ENCODE data around the gene CDH4. TPM values are rescaled to one million over a fixed set of nuclear protein-coding genes. Genes with fewer than 3 reads are reported as not detected.

The CDH4 gene
- total RNA-seq, 1 experiment from 2014 or later = not detected

DNA sequence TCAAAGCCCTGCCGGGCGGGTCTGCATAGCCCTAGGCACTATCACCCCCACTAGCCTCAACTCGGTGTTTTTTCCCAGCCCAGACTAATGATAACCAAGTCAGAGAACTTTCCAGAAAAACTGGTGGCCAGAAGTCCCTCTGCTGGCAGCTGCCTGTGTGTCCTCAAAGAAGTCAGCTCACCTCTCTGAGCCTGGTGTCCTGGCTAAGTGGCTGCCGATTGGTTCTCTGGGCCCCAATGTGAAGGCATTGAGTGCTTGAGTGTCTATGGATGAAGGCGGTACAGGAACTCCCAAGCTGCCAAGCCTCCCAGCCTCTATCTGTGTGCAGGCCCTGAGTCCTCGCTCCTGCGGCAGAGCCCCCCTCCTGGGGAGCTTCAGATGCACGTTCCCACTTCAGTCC lies 458.0 kb downstream of the CDH4 start:
- H3K27ac ChIP-seq = no peak overlapping the region
- TF ChIP-seq, protein P1, sequence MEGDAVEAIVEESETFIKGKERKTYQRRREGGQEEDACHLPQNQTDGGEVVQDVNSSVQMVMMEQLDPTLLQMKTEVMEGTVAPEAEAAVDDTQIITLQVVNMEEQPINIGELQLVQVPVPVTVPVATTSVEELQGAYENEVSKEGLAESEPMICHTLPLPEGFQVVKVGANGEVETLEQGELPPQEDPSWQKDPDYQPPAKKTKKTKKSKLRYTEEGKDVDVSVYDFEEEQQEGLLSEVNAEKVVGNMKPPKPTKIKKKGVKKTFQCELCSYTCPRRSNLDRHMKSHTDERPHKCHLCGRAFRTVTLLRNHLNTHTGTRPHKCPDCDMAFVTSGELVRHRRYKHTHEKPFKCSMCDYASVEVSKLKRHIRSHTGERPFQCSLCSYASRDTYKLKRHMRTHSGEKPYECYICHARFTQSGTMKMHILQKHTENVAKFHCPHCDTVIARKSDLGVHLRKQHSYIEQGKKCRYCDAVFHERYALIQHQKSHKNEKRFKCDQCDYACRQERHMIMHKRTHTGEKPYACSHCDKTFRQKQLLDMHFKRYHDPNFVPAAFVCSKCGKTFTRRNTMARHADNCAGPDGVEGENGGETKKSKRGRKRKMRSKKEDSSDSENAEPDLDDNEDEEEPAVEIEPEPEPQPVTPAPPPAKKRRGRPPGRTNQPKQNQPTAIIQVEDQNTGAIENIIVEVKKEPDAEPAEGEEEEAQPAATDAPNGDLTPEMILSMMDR (conservative IDR thresholded peaks at IDR 0.05) = no peak
- TF ChIP-seq EZH2 (IDR thresholded peaks at IDR 0.05; ENCODE audit: low read depth) = no peak
- H3K36me3 ChIP-seq (ENCODE audit: low read depth) = no peaks in the 10 kb centered on the region
- no peaks in the 10 kb centered on the region for H3K4me1 ChIP-seq (replicated peaks; ENCODE audit: insufficient read depth)
- ChIA-PET POLR2A (ENCODE audit: unreplicated experiment) (no interaction called here), CTCF (no interaction called here)
- H3K4me2 ChIP-seq = no peak overlapping the region
- no TSS peak for BruUV-seq (replicated peaks)
- no peak overlapping the region for H2AFZ ChIP-seq
- H3F3A ChIP-seq (ENCODE audit: insufficient read depth, low read depth) = no peaks in the 10 kb centered on the region
- no peaks in the 10 kb centered on the region for H3K9me3 ChIP-seq (ENCODE audit: insufficient read depth, low read depth)
- H4K20me1 ChIP-seq (ENCODE audit: insufficient read depth) = no peaks in the 10 kb centered on the region
- intact Hi-C loops (cut with micrococcal nuclease; ENCODE audit: unreplicated experiment) = no loop called here
- peaks cover 98% of the 10 kb centered on the region for H3K27me3 ChIP-seq (ENCODE audit: insufficient read depth, low read depth)
- H3K9me2 ChIP-seq (ENCODE audit: insufficient read depth) = no peaks in the 10 kb centered on the region
- H3K79me2 ChIP-seq (ENCODE audit: low read depth) = no peaks in the 10 kb centered on the region
- DNase-seq = no peak
- no peak overlapping the region for H3K4me3 ChIP-seq

DNA sequence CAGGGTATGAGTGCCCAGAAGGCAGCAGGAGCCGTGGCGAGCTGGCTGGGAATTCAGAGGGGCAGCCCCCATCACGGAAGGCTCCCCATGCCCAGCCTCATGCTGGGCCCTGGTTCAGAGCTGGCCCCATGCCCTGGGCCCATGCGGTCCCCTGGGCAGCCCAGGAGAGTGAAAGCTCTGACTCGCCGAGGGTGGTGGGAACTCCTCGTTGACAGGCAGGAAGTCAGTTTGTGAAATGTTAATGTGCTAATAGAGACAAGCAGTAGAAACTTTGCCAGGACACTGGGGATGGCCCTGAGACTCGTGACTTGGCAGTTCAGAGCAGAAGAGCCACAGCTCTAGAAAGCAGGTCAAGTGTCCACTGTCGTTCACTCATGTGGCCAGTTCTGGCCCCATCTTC lies 460.6 kb downstream of the CDH4 start:
- no peak overlapping the region for H2AFZ ChIP-seq
- H4K20me1 ChIP-seq (ENCODE audit: insufficient read depth) = no peaks in the 10 kb centered on the region
- H3K9me2 ChIP-seq (ENCODE audit: insufficient read depth) = no peaks in the 10 kb centered on the region
- no peak overlapping the region for H3K4me2 ChIP-seq
- no peak overlapping the region for H3K4me3 ChIP-seq
- no peaks in the 10 kb centered on the region for H3K9me3 ChIP-seq (ENCODE audit: insufficient read depth, low read depth)
- TF ChIP-seq EZH2 (IDR thresholded peaks at IDR 0.05; ENCODE audit: low read depth) = no peak
- CTCF ChIA-PET = no interaction called here
- POLR2A ChIA-PET (ENCODE audit: unreplicated experiment) = no interaction called here
- H3K27me3 ChIP-seq (ENCODE audit: insufficient read depth, low read depth) = peaks cover 98% of the 10 kb centered on the region
- no peak overlapping the region for H3K27ac ChIP-seq
- no peaks in the 10 kb centered on the region for H3K36me3 ChIP-seq (ENCODE audit: low read depth)
- no peaks in the 10 kb centered on the region for H3K79me2 ChIP-seq (ENCODE audit: low read depth)
- H3K4me1 ChIP-seq (replicated peaks; ENCODE audit: insufficient read depth) = no peaks in the 10 kb centered on the region
- BruUV-seq (replicated peaks) = no TSS peak
- intact Hi-C loops (cut with micrococcal nuclease; ENCODE audit: unreplicated experiment) = no loop called here
- no peak for DNase-seq
- H3F3A ChIP-seq (ENCODE audit: insufficient read depth, low read depth) = no peaks in the 10 kb centered on the region

DNA sequence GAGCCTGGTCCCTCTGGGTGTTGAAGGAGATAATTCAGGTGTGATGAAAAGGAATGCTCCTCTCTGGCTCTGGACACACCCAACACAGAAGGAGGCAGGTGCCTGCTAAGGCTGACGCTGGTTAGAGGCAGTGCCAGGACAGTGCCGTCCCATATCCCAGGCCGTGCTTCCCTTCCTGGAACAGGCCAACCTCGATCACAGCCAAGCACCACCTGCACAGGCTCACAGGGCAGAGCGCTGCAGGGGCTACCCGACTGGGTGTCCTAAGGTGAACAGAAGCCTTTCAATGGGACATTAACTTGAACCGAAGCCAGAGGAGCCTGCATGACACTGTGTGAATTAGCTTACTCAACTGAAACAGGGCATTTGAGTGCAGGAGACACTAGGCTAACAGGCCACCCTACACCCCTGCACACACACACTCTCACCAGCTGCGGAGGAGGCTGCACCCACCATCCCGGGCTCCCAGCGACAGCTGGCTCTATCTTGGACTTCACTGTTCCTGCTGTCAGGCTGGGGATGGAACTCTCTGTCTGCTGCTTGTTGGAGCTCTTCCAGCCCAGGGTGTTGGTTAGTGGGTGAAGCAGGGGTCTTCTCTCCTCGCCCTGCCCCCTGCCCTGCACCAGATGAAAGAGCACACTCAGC lies 466.4 kb downstream of the CDH4 start:
- TF ChIP-seq, protein P1 (conservative IDR thresholded peaks at IDR 0.05) = no peak
- no peak for TF ChIP-seq EZH2 (IDR thresholded peaks at IDR 0.05; ENCODE audit: low read depth)
- H3K4me3 ChIP-seq = no peak overlapping the region
- H3K9me2 ChIP-seq (ENCODE audit: insufficient read depth) = no peaks in the 10 kb centered on the region
- BruUV-seq (replicated peaks) = no TSS peak
- H2AFZ ChIP-seq = no peak overlapping the region
- no peaks in the 10 kb centered on the region for H3K9me3 ChIP-seq (ENCODE audit: insufficient read depth, low read depth)
- H3K4me2 ChIP-seq = no peak overlapping the region
- H3K27me3 ChIP-seq (ENCODE audit: insufficient read depth, low read depth) = peaks cover 96% of the 10 kb centered on the region
- H3K27ac ChIP-seq = no peak overlapping the region
- intact Hi-C loops (cut with micrococcal nuclease; ENCODE audit: unreplicated experiment) = no loop called here
- no peak for DNase-seq
- ChIA-PET CTCF (no interaction called here), POLR2A (ENCODE audit: unreplicated experiment) (no interaction called here)
- no peaks in the 10 kb centered on the region for H3K36me3 ChIP-seq (ENCODE audit: low read depth)
- H3K79me2 ChIP-seq (ENCODE audit: low read depth) = no peaks in the 10 kb centered on the region
- no peaks in the 10 kb centered on the region for H3F3A ChIP-seq (ENCODE audit: insufficient read depth, low read depth)
- no peaks in the 10 kb centered on the region for H3K4me1 ChIP-seq (replicated peaks; ENCODE audit: insufficient read depth)
- H4K20me1 ChIP-seq (ENCODE audit: insufficient read depth) = no peaks in the 10 kb centered on the region
